Fibroblast of upper back skin (primary cell): ENCODE data around the gene C3orf49.
A peak's percentile ranks its signal among the peaks of the same experiment; 100 is the strongest.

Experiments
- DNase-seq: peaks from one replicate; pipeline ENCODE4 v3.0.0-alpha.2; 2013

Gene C3orf49

GRCh38 chr3:63853106-63853505 is 34.0 kb downstream of the C3orf49 start:
- DNase-seq = no peak

GRCh38 chr3:63855333-63855940 is 36.3 kb downstream of the C3orf49 start:
- DNase-seq = no peak

- DNase-seq = peak; percentile 39
These were observed 38.2 kb downstream of the C3orf49 start for GRCh38 chr3:63857311-63857710.

GRCh38 chr3:63860776-63861175 is 41.7 kb downstream of the C3orf49 start:
- no peak for DNase-seq

- no peak for DNase-seq
These were observed 42.2 kb downstream of the C3orf49 start for GRCh38 chr3:63861306-63861705.

- no peak for DNase-seq
These were observed 43.7 kb downstream of the C3orf49 start for GRCh38 chr3:63862804-63863149.

GRCh38 chr3:63863150-63864007 is 44.3 kb downstream of the C3orf49 start, which contains the start of the genes ATXN7 and THOC7:
Gene ATXN7 (plus strand): TSS chr3:63863867. CDS start chr3:63912599, 48,732 bp downstream.
Gene THOC7 (minus strand): TSS chr3:63863805. CDS start chr3:63863790, 15 bp downstream.
- peak; percentile 60 for DNase-seq

- peak; percentile 16 for DNase-seq
These were observed 45.2 kb downstream of the C3orf49 start for GRCh38 chr3:63864008-63864964.

GRCh38 chr3:63864965-63865327 is 45.8 kb downstream of the C3orf49 start:
- DNase-seq = no peak

- no peak for DNase-seq
These were observed 48.1 kb downstream of the C3orf49 start for GRCh38 chr3:63867225-63867624.

- no peak for DNase-seq
These were observed 51.0 kb downstream of the C3orf49 start for GRCh38 chr3:63869940-63870614.

GRCh38 chr3:63870615-63871005 is 51.5 kb downstream of the C3orf49 start:
- DNase-seq = no peak

GRCh38 chr3:63872135-63872924 is 53.2 kb downstream of the C3orf49 start:
- peak; percentile 81 for DNase-seq

GRCh38 chr3:63874769-63875168 is 55.7 kb downstream of the C3orf49 start:
- DNase-seq = no peak

GRCh38 chr3:63875510-63875909 is 56.4 kb downstream of the C3orf49 start:
- DNase-seq = no peak

- peak; percentile 12 for DNase-seq
These were observed 57.2 kb downstream of the C3orf49 start for GRCh38 chr3:63876260-63876659.

- peak; percentile 21 for DNase-seq
These were observed 58.8 kb downstream of the C3orf49 start for GRCh38 chr3:63877737-63878393.

- no peak for DNase-seq
These were observed 59.4 kb downstream of the C3orf49 start for GRCh38 chr3:63878394-63879060.

GRCh38 chr3:63880653-63881052 is 61.6 kb downstream of the C3orf49 start:
- no peak for DNase-seq

- DNase-seq = no peak
These were observed 67.8 kb downstream of the C3orf49 start for GRCh38 chr3:63886858-63887257.

- no peak for DNase-seq
These were observed 72.4 kb downstream of the C3orf49 start for GRCh38 chr3:63891518-63891917.
